HG03159 (cell line): ENCODE results near the gene RAD51B.

Experiments
- ATAC-seq: cut with Tn5 transposase; IDR thresholded peaks from one replicate; pipeline ENCODE4 v1.9.1; 2021; ENCODE audit warnings: mild to moderate bottlenecking, moderate library complexity; ENCODE audit not compliant: unreplicated experiment

RAD51B gene

DNA sequence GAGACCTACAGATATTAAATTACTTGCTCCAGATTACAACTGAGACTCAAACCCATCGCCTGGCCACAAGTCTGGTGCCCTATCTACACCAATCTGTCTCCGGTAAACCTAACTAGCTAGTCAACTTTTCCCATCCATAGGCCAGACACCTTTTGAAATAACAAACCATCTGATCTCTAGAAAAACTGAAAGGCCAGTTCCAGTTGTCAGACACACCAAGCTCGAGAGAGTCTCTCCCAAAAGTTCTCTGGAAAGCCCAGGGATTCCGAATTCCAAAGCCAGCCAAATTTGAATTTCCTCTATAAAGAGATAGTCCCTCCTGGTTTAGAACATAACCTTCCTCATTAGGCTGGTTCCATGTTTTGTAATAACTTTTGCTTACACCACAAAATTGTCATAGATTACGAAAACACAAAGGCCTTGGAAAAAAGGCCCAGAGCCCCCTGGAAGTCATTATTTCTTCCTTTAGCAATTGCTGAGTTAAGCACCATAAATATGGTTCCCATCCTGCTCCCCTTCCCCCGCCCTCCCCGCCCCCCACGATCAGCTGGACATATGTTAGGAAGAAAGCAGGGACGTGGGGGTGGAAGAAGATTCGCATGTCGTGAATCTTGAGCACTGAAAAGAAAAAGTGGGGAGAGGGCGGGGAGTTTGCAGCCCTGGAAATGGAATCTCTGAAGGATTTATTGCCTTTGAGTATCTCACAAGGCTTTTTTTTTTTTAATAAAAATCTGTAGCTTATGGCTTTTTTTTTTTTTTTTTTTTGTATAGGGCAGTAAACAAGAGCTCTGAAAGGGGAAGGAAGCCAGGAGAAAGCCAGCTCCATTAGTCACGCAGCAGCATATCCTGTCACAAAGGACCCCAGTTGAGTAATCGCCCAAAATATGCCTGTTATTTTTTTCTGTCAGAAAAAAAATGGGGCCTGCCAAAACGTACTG is 862.9 kb downstream of the RAD51B start:
- no peak for ATAC-seq

DNA sequence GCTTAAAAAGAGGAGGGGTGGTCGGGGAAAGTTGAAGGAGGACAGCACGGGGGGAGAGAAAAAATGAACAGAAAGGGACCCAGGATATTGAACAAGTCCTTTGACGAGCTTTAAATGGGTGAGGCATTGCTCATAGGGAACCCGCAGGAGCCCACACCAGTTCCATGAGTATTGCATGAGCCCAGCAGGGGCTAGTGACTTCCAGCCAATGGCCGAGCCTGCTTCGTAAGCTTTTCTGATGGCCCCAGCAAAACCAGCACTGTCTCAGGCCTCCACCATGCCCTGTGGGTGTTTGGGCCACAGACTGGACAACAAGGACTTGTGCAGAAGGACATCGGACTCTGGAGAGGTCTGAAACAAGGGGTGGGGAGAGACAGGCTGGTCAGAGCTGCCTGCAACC is 863.7 kb downstream of the RAD51B start:
- ATAC-seq: no peak

DNA sequence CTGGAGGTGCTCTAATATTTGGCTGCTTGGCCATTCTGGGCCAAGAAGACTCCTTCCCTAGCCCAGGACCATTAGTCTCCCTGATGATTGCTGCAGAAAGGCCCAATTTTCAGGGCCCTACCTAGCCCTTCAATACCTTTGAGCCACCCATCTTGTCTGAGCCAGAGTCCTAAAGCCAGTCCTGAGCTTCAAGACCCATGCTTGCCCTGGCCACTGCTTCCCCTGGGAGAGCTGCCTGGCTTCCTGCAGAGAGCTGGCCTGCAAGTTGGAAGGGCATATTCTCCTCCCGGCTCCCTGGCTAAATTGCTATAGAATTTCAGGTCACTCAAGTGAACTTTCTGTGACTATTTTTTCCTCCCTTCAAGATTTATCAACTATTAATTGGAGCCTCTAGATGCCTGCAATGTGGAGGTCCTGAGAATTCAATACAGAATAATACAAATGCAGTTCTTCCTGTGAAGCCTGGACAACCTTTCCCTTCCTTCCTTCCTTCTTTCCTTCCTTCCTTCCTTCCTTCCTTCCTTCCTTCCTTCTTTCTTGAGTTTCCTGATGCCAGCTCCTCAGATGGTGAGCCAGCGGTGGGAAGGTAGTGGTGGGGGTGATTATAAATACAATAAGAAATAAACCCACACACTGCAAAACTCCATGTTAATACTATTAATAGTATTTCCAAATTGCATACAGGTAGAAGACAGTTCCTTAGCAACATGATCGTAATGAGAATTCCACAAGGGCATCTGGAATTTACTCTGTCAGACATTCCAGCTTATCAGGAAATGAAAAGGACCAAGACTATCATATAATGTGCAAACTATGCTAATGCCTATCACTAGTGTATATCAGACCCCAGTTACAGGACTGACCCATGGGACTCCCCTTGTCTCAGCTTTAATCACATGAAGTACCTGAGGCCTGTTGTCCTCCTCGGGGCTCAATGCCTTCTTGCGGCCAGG is 865.2 kb downstream of the RAD51B start:
- no peak for ATAC-seq

DNA sequence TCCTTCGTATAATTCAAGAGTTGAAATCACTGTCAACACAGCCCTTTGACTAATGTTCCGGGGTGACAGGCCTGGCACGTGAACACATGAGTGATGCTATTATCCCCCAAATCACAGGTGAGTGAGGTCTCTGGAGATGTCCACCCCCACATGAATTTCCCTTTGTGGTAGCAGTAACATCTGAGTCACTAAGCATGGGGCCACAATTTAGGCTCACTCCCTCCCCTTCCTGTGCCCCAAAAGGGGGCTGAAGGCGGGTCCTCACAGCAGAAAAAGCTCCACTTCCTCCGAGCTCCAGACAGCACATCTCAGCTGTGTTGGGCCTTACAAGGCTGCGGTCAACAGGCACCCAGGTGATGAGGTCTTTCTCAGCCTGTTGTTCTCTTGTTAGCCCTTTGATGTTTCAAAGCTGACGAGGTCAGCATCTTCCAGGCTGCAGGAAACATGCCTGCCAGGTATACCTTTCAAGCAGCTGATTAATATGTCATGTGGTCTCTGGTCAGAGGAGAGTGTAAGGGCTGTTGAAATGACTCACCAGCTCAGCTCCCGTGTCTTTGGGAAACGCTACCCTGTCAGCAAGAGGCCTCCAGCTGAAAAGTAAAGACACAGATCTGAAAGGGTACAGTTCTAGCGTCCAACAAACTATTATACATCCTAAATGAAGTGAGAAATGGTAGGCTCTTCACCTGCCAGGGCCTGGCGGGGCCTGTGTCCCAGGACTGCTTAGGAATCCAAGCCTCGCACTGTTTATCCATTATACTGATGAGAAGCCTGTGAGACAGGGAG is 866.0 kb downstream of the RAD51B start:
- peak; percentile 83 for ATAC-seq

DNA sequence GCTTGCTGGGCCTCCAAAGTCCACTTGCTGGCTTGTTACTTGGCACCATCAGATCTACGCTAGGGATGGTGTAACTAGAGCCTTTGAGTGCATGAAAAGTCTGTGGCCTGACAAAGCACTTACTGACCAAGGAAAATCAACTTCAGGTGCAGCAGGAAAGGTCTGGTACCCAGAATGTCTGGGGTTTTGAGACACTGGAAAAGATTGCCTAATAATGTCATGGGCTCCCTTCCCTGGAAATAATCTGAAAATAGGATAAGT is 866.6 kb downstream of the RAD51B start:
- no peak for ATAC-seq

DNA sequence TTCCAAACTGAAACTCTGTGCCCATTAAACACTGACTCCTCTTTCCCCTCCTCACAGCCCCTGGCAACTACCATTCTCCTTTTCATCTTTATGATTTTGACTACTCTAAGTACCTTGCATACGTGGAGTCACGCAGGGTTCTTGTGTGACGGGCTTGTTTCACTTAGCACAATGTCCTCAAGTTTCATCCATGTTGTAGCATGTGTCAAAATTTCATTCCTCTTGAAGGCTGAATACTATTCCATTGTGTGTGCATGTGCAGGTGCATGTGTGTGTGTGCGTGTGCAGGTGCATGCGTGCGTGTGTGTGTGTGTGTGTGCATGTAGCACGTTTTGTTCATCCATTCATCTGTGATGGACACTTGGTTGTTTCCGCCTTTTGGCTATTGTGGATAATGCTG is 867.1 kb downstream of the RAD51B start:
- no peak for ATAC-seq

DNA sequence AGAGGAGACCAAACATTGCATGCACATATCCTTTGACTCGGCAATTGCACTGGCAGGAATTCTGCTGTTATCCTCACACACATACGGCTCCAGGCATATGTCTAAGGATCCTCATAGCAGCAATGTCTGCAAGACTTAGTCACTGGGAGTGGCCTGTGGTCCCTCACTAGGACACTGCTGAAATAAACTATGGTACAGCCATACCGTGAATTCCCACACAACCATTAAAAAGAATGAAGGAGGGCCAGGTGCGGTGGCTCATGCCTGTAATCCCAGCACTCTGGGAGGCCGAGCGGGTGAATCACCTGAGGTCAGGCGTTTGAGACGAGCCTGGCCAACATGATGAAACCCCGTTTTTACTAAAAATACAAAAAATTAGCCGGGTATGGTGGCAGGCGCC is 868.2 kb downstream of the RAD51B start:
- no peak for ATAC-seq

DNA sequence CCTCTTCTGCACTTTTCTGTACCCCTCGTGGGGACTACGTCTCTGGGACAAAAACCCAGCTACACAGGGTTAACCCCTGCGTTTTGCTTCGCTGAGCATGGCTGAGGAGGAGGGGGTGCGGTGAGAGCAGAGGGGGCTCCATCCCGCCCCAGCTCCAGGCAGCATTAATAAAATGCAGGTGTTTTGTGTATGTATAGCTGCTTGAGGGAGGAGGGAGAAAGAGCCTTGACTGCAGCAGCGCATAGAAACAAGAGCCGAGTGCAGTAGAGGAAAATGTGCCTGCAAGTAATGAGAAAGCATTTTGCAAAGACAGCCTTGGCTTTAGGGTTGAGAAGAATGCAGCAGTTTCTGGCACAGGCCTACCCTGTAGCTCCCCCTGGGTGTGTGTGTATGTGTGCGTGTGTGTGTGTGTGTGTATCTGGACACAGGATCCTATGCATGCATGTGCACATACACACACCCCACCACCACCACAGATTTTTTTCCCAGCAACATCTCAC is 869.3 kb downstream of the RAD51B start:
- no peak for ATAC-seq

DNA sequence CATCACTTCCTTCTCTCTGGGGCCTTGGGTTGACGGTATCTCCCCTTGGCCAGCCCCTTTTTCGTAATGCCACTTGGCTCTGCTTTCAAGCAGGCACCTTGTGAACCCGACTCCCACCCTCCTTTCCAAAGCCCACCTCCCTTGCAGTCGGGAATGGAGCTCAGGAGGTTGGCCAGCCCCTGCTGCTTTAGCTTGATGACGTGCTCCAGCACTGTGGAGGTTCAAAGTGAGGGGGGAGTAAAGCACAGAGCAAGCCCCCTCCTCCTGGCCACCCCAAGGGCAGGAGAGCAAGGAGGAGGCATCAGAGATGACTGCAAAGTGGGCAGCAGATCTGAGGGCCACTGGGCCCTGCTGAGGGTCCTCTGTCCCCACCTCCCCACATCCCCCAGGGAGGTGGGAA is 869.9 kb downstream of the RAD51B start:
- ATAC-seq: no peak

DNA sequence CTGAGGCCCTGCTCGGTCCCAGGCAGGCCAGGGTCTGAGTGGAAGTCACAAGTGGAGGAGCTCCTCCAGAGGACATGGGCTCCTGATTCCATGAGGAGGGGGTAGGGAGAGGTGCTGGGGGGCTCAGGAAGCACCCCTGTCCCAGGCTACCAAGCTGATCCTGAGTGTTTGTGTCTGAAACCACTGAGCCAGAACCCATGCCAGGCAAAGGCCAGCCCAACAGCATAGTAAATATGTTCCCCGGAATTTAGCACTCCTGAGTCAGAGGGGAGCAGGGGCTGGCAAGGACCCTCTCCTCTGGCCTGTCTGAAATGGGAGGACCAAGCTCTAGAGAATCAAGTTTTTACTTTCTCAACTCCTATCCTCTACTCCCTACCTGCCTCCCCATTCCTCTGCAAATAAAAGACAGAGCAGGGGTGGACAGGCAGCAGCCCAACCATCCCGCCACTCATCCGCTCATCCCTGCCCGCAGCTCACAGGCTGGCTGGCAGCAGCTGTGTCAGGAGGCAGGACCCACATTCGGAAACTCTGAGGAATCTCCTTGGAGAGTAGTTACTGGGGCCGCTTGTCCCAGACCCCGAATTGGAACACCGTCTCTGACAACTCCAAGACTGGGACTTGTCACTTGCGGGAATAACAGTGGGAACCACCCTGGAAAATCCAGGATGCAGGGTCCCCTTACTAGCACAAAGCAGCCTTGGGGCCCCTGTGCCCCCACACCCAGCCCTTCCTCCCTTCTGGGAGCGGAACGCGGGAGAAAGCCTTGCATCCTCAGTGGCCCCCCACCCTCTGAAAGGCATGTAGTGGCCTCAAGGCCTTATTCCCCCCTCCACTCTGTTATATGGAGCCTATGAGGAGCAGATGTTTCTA is 870.7 kb downstream of the RAD51B start:
- no peak for ATAC-seq

DNA sequence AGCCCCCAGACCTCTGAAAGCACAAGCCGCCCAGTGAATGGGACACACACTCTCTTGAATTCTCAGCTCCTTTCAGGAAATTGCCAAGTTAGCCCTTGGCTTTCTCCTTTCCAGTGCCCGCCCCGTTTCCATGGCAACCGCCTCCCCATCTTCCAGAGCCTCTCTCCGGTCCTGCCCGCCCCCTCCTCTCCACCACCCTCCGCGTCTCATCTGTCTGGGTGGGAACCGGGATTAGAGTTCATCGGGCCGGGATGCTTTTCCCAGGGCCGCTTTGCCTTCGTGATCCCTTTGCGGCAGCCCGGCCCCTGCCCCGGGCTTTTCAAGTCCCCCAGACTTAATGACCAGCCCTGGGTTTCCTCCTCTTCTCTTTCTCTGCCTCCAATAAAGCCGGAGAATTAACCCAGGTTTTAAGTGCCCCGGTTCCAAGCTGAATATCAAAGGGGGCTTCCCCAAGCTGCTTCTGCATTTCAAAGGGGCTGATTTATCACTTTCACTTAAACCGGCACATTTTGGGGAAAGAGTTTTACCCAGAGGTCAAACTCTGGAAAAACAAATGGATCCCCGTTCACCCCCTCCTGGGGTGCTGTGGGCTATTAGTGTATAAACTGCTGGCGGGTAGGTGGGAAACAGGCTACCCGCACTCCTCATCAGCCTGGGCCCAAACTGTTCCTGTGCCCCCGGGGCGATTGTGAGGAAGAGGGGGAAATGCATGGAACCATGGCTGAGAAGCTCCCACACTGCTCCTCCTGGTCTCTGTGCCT is 871.6 kb downstream of the RAD51B start:
- no peak for ATAC-seq

DNA sequence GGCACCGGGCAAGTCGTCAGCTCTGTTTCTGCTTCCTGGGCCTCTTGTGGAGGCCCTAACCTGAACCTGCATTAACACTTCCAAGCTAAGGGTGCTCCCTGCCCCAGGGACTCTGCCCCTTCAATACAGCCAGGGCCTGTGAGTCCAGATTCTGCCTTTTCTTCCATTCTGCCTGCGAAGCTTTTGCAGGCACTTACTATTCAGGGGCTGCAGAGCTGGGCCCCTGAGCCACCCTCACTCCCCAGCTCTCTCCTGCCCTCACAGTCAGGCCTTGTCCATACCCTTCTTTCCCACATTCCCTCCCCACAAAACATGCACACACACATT is 872.2 kb downstream of the RAD51B start:
- ATAC-seq: no peak

DNA sequence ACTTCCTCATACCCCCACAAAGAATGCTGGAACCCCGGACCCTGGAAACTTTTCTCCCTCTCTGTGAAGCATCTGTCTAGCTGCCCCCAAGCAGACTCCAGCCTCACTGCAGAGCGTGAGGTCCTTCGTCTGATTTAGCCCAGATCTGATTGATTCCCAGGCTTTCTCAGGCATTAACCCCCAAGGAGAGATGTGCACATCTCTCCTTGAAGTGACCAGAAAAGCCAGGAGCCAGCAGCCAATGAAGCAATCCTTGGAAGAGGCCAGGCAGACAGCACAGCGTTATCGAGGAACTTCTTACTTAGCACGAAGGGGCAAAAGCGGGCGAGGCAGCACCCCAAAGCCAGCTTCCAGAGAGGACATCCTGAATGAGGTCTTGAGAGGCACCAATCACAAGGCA is 872.6 kb downstream of the RAD51B start:
- no peak for ATAC-seq

DNA sequence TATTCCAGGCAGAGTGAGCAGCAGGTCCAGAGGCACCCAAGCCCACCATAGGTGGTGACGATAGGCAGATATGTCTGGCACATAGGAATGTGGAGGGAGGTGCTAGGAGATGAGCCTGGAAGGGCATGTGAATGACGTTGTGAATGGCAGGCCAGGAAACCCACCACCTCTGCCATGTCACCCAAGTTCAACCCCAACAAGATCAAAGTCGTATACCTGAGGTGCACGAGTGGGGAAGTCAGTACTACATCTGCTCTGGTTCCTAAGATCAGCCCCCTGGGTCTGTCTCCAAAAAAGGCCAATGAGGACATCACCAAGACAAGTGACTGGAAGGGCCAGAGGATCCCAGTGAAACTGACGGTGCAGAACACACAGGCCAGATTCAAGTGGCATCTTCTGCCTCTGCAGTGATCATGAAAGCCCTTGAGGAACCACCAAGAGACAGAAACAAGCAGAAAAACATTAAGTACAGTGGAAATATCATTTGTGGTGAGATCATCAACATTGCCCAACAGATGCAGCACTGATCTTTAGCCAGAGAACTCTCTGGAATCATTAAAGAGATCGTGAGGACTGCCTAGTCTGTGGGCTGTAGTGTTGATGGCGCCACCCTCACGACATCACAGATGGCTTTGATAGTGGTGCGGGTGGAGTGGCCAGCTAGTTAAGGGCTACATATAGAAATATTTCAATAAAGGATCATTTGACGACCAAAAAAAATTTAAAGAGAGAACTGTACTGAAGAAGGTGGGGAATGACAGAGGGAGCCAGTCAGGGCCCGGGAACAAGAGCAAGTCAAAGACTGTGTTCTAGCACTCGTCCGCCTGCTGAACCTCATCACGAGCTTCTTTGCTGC is 873.6 kb downstream of the RAD51B start:
- ATAC-seq: no peak

DNA sequence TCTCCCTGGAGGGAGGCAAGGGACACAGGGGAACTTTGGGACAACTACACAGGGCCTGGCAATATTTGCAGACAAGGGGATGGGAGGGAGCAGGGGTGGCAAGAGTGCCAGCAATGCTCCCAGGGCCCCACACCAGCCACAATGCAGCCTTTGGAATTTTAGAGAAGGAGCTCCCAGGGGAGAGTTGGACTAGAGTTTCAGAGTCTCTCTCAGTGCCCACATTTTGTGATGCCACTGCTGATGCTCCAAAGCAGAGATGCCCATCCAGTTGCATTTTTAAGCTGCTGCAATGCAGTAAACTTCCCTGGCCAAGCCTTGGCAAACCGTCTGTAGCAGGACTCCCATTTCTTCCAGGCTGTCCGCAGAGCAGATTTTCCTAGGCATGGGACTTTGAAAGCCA is 874.3 kb downstream of the RAD51B start:
- ATAC-seq: no peak

DNA sequence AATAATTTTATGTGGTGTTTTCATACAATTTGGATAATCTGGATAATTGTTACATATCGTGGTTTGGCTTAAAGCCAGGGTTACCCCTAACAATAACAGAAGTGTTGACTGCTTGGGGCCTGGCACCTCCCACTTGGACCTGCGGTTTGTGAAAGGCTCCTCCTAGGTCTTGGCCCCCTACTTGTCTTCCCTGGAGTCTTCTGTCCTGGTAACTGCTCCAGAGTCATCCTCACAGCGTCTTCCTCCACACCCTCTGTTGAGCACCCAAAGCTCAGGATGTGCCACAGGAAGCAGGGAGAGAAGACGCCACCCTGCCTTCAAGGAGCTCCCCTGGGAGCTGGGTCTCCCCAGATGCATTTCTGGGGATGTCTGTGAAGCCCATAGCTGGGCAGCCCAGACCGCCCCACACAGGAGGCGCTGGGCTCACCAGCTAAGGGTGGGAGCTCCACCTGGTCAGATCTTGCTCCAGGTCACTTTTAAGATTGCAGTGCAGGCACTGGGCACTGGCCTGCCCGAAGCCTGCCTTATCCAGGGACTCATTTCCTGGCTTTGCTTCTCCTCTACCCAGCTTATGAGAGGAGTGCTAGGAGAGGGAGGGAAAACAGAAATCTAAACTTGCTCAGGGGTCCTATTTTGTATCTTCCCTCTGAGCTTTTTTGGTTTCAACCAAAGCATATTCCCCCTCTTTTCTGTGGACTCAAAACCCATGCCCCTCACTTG is 875.1 kb downstream of the RAD51B start:
- no peak for ATAC-seq

DNA sequence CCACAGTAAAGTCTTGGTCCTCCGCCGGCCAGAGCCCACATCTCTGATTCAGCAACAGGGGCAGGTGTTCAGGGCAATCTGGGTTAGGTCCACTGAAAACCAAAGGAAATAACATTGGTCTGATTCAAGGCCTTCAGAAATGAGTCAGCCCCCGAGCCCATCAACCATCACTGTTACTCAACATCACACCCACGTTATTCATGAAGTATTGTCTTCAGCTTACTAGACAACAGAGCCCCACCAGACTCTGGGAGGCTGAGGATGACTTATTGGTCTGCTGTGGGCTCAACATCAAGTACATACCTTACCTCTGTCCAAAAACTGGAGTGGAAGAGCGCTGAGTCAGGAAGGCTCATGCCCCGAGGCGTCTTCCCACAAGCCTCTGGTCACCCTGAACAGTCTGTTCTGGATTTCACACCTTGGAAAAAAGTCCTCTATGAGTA is 875.8 kb downstream of the RAD51B start:
- ATAC-seq: peak; percentile 80

DNA sequence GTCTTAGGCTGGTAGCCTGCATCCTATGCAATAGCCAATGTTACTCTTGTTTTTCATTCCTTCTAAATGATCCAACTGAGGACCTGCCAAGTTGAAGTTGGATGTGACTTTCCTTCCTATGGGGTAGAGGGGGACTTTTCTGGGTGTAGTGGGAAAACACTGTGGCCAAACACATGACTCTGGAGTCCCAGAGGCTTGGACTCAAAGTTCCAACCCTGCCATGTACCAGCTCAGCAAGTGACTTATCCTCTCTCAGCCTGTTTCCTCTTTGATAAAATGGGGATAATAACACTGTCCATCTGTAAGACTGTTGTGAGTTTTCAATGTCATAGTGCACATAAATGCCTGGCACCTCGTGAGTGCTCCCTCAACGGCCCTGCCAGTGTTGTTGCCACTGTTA is 876.3 kb downstream of the RAD51B start:
- no peak for ATAC-seq
